Panc1 (cell line): ENCODE results near the gene SNX27.

Experiments used
- POLR2AphosphoS5 ChIP-seq: IDR thresholded peaks from 2 replicates; pipeline ENCODE4 v1.6.1; 2012; ENCODE audit warnings: mild to moderate bottlenecking, low read depth, low read length, moderate library complexity
- SIN3A ChIP-seq: IDR thresholded peaks from 2 replicates; pipeline ENCODE4 v1.6.1; 2012; ENCODE audit warnings: low read depth, mild to moderate bottlenecking, low read length, moderate library complexity, borderline replicate concordance; ENCODE audit not compliant: insufficient read depth
- TF ChIP-seq, protein P1 (sequence below): fragments of 450-650 bp; IDR thresholded peaks from 2 replicates; pipeline ENCODE4 v1.5.1; 2017; ENCODE audit warnings: mild to moderate bottlenecking
- TF ChIP-seq, protein P2 (sequence below), 2 experiments: IDR thresholded peaks; 2 replicates each; pipeline ENCODE4 v1.6.1; 2011 to 2012; ENCODE audit warnings: low read depth in 2 of 2, control low read depth in 1 of 2, low read length in 1 of 2, mild to moderate bottlenecking in 1 of 2, moderate library complexity in 1 of 2; ENCODE audit not compliant: insufficient read depth in 1 of 2

DNA sequence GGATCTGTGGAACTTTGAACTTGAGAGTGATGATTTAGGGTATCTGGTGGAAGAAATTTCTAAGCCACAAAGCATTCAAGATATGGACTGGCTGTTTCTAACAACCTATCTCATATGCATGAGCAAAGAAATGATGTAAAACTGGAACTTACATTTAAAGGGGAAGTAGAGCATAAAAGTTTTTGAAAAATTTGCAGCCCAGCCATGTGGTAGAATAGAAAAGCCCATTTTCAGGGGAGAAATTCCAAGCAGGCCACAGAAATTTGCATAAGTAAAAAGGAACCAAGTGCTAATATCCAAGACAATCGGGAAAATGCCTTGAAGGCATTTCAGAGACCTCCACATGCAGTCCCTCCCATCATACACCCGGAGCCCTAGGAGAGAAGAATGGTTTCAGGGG is 125.2 kb downstream of the SNX27 start:
- TF ChIP-seq, protein P1, sequence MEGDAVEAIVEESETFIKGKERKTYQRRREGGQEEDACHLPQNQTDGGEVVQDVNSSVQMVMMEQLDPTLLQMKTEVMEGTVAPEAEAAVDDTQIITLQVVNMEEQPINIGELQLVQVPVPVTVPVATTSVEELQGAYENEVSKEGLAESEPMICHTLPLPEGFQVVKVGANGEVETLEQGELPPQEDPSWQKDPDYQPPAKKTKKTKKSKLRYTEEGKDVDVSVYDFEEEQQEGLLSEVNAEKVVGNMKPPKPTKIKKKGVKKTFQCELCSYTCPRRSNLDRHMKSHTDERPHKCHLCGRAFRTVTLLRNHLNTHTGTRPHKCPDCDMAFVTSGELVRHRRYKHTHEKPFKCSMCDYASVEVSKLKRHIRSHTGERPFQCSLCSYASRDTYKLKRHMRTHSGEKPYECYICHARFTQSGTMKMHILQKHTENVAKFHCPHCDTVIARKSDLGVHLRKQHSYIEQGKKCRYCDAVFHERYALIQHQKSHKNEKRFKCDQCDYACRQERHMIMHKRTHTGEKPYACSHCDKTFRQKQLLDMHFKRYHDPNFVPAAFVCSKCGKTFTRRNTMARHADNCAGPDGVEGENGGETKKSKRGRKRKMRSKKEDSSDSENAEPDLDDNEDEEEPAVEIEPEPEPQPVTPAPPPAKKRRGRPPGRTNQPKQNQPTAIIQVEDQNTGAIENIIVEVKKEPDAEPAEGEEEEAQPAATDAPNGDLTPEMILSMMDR = no peak
- TF ChIP-seq POLR2AphosphoS5 (no peak), SIN3A (no peak)
- TF ChIP-seq, protein P2, sequence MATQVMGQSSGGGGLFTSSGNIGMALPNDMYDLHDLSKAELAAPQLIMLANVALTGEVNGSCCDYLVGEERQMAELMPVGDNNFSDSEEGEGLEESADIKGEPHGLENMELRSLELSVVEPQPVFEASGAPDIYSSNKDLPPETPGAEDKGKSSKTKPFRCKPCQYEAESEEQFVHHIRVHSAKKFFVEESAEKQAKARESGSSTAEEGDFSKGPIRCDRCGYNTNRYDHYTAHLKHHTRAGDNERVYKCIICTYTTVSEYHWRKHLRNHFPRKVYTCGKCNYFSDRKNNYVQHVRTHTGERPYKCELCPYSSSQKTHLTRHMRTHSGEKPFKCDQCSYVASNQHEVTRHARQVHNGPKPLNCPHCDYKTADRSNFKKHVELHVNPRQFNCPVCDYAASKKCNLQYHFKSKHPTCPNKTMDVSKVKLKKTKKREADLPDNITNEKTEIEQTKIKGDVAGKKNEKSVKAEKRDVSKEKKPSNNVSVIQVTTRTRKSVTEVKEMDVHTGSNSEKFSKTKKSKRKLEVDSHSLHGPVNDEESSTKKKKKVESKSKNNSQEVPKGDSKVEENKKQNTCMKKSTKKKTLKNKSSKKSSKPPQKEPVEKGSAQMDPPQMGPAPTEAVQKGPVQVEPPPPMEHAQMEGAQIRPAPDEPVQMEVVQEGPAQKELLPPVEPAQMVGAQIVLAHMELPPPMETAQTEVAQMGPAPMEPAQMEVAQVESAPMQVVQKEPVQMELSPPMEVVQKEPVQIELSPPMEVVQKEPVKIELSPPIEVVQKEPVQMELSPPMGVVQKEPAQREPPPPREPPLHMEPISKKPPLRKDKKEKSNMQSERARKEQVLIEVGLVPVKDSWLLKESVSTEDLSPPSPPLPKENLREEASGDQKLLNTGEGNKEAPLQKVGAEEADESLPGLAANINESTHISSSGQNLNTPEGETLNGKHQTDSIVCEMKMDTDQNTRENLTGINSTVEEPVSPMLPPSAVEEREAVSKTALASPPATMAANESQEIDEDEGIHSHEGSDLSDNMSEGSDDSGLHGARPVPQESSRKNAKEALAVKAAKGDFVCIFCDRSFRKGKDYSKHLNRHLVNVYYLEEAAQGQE (IDR thresholded peaks at IDR 0.05; ENCODE audit: insufficient read depth in 1 of 2, low read depth in 2 of 2, low read length in 1 of 2) = no peak
